NCI-H1694 (cell line): ENCODE measurements around the gene TAP1.

Source experiments
- DNase-seq: peaks from one replicate; lab custom pipeline; 2025; lab: John Stamatoyannopoulos, UW

Gene TAP1

GRCh38 chr6:32862725-32863124, 9.2 kb upstream of the TAP1 start:
- DNase-seq: no peak

DNA sequence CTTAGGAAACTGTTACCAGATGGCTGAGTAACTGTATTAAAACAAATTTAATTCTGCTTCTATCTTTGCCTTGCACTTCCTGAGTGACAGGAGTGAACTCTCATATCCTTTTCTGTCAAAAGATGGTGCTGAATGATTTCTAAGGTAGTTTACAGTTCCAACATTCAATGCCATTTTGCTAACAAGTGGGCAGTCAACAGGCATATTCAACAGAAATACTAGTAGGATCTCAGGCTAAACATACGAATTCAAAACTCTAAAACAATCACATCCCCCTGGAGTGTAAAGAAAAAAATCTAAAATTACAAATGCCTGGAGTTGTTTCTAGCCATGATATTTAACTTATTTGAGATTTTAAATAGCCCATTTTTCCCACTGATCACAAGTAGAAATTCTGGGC, 7.2 kb upstream of the TAP1 start:
- DNase-seq: no peak

- DNase-seq: no peak
Observed at GRCh38 chr6:32858194-32858593, 4.7 kb upstream of the TAP1 start.

DNA sequence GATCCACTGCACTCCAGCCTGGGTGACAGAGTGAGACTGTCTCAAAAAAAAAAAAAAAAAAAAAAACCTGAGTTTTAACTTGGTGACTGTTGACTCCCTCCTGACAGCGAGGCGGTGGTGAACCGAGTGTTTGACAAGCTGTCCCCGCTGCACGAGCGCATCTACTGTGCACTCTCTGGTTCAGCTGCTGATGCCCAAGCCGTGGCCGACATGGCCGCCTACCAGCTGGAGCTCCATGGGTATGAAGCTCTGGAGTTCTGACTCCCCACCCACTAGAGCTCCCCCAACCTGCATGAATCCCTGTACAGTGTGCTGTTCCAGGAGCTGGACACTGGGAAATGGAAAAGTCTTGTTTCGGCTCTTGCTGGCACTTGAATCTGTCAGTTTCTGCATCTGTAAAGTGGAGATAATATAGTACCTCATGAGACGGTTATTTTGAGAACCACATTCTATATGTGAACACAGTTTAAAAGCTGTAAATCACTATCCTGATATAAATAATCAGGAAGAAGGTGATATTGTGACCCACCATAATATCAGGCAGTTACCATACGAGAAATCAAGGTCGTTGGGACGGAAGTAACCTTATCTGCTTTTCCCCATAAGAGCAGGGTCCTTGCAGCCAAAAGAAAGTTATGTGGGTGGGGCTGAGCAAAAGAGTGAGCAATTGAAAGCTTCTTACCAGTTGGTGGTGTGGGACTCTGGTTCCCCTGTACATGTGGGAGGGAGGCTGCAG, 3.8 kb upstream of the TAP1 start:
- no peak for DNase-seq

DNA sequence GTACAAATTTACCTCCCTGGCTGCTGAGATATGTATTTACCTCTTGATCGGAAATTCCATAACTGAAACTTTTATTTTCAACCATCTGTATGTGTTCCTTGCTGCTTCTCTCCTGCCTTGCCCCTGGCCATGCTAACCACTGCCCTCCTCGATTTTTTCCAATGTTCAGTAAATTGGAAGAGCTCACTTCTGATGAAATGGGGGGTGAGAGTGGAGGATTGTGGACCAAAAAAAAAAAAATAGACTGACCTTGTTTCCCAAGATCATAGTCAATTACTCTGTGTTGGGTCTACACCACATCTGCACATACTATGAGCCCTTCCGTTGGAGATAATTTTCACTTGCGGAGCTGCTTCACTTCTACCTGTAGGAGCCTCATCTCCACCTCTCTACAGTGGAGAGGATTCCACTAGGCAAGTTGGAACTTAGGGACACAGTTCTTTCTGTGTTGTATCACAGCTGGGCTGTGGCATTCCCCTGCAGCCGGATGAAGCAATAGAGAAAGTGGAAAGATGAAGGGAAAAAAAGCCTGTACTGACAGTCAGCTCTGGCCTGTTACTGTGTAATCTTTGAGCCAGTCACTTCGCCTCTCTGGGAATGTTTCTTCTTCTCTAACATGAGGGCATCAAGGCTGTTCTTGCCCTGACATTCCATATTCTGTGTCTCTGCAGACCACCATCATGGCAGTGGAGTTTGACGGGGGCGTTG, 2.1 kb upstream of the TAP1 start:
- no peak for DNase-seq

DNA sequence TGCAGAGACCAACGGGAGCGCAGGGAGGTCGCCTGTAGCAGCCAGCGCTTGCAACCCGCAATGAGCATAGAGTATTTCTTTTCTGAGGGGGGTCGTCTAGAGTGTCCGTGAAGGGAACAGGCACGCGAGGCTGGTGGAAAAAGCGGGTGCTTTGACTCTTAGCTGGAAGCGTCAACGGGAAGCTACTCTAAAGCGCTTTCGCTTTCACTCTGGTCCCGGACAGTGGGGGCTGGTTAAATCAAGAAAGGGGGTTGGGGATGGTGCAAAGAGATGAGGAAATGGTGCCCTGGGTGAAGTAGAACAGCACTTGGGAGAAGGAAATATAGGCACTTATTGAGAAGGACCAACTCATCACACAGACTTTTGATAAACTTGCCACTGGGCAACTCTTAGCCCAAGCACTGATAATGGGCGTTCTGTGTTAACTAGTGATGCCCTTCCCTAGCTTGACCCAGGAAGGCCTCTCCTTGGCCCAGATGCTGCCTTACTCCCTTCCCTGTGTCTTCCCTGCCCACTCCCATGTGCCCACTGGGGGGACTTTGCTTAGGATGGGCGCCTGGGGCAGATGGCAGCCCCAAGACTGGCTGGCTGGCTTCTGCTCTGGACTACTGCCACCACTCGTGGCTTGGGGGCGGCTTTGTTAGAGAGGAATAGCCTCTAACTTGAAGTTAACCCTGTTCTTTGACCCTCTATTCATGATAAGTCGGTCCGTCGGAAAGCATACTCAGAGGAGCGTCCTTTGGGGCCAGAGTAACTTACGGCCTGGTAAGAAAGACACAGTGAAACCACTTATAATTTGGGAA, 1.1 kb upstream of the TAP1 start:
- DNase-seq: no peak

DNA sequence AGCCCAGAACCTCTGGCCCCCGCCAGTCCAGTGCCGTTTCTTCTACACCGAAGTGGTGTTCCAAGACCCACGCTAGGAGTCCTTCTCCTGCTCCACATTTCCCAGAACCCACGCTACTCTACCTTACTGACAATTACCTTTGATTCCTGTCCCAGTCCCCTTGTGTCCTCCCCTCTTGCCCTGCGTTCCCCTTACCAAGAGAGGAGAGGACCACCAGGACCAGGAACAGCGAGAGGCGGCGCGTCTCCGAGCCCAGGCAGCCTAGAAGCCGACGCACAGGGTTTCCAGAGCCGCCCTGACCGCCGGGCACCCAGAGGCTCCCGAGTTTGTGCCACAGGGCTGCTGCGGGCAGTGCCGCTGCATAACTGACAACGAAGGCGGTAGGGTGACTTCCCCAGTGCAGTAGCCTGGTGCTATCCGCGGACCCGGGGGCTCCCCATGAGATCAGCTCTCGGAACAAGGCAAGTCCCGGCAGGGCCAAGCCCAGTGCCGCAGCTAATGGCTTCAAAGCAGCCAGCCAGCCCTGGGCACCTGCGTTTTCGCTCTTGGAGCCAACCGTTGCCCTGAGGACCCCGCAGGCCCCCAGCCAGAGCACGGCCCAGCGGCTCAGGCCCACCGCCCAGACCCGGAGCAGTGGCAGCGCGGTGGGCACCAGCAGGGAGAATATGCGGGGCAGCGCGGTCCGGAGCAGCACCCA, 512 bp downstream of the TAP1 start:
- DNase-seq: no peak

DNA sequence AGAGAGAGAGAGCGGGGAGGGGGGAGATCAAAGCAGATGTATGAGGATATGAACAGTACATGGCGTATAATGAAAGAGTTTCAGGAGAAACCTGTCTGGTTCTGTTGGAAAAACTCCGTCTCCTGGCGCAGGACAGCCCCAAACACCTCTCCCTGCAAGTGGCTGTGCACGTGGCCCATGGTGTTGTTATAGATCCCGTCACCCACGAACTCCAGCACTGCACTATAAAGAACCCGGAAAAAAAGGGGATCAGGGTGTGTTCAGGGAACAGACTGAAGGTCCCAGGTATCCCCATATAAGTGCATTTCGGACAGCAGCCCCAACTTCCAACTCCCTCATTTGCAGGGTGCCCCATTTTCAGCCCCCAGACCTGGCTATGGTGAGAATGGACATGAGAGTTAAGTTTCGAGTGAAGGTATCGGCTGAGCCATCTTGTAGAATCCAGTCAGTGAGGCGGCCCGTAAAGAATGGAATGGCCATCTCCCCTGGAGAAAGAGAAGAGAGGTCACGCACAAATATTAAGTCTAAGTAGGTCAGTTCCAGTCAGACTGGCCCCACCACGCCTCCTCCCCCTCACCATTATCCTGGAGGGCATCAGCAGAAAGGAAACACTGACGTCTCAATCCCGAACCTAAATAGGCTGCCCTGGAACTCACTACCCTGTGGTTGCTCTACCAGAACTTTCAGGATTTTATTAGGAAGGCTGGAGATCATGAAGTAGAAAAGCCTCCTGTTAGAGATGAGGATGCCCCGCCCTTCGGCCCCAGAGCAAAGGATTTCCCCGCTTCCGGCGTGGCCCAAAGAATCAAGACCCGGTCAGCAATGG, 1.3 kb downstream of the TAP1 start:
- DNase-seq: no peak

DNA sequence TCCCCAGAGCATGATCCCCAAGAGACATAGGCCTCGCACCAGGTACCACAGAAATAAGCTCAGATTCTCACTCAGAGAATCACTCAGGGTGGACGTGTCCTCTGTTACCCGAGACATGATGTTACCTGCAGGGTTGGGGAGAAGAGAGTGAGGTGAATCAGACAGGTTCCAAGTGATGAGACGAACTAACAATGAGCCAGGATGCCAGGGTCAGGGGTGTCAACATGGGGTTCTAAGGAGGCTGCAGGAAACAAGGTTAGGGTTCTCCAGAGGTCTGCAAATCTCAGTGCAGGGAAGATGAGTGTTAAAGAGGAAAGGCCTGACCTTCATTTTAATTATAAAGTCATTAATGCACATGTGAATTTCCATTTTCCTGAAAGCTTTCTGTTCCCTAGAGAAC, 2.5 kb downstream of the TAP1 start:
- DNase-seq: no peak

GRCh38 chr6:32849126-32849525, 4.4 kb downstream of the TAP1 start:
- no peak for DNase-seq

DNA sequence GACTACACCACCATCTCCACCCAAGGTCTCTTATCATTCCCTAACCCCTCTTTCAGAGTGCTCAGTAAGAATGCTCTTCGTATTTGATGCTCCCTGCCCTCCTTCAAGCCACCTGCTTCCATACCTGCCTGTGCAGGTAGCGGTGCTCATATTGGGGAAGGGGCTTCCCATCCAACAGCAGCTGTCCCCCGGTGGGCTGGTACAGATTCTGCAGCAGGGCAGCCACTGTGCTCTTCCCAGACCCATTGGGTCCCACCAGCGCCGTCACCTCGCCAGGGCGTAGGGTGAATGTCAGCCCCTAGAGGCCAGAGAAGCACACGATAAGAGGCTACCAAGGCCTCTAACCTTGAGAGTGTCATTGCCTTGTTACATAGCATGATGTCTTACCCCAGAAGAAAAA, 5.7 kb downstream of the TAP1 start:
- no peak for DNase-seq

DNA sequence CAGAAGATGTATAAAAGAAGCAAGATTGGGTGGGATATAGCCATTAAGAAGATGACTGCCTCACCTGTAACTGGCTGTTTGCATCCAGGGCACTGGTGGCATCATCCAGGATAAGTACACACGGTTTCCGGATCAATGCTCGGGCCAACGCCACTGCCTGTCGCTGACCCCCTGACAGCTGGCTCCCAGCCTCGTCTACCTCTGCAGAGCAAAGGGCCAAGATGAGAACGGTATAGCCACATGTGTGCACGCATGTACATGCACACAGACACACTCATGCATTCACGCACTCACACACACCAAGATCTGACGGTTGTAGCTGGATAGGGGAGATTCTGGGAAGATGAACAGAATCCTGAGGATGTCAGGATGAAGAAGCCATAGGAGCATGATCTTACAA, 6.5 kb downstream of the TAP1 start:
- DNase-seq: no peak

DNA sequence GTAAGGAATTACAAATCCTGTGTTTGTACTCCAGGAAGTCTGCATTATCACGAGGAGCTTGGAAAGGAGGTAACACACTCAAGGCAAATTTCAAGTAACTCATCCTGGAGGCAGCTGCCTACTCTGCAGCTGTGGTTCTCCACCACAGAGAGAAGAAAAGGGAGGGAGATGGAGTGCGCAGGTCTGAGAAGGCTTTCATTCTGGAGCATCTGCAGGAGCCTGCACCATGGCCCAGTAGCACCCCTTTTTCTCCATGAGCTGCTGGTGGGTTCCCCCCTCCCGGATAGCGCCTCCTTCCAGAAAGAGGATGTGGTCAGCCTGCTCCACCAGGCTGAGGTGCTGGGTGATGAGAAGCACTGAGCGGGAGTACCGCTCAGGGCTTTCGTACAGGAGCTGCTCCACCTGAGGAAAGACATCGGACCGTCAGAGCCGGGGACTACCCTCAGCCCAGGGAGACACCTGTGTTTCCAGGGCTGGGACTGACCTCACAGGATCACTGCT, 8.1 kb downstream of the TAP1 start:
- no peak for DNase-seq

DNA sequence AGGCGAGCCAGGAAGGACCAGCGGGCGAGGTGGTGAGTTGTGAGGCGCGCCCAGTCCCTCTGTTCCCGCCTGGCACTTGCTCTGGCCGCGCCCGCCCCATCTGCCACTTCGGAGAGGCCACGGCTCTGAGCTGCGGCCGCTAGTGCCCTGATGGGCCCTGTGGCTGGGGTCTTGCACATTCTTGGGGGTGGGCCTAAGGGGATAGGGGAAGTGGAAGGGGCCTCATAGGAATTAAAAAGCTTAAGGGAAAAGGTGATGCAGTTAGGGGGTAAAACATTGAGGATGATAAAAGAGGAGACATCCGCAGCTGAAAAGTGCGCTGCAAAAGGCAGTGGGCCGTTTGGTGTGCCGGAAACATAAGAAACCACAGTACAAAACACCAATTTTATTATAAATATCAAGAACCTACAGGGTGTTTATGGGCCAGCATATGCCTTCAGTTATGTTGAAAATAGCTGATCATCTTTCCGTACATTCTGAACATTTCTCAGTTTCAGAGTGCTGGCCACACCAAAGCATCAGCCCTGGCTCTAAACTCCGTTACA, 8.6 kb downstream of the TAP1 start:
- DNase-seq: no peak

GRCh38 chr6:32843979-32844838, 9.3 kb downstream of the TAP1 start, which contains the start of gene PSMB8:
PSMB8 (minus strand) TSS chr6:32844047; CDS start chr6:32843996, 51 bp downstream.
- DNase-seq: peak; percentile 88

DNA sequence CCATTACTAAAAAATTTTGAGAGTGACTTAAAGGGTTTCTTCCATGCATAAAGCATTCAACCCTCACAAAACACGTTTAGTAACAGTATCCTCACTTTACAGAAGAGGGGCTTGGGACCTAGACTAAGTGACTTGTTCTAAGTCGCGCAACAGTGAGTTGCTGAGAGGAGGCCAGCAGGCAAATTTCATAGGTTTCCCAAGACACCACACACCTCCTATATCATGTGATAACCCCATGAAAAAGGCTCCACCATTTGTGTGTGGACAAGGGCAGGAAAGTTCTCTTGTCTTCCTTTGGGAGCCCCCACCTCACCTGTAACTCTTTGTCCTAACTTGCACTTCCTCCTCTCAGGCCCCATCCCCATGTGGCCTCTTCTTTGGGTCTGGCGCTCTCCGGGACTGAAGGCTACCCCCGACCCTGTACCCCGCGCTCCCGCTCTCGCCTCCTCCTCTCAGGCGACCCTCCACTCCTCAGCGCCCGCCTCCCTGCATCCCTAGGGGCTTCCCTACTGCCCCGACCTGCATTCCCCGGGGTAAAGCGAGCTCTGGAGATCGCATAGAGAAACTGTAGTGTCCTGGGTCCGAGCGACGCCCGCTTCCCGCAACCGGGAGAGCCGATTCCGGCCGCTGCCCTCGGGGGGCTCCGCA, 10.0 kb downstream of the TAP1 start:
- DNase-seq: no peak

GRCh38 chr6:32842690-32843089, 10.8 kb downstream of the TAP1 start:
- no peak for DNase-seq

DNA sequence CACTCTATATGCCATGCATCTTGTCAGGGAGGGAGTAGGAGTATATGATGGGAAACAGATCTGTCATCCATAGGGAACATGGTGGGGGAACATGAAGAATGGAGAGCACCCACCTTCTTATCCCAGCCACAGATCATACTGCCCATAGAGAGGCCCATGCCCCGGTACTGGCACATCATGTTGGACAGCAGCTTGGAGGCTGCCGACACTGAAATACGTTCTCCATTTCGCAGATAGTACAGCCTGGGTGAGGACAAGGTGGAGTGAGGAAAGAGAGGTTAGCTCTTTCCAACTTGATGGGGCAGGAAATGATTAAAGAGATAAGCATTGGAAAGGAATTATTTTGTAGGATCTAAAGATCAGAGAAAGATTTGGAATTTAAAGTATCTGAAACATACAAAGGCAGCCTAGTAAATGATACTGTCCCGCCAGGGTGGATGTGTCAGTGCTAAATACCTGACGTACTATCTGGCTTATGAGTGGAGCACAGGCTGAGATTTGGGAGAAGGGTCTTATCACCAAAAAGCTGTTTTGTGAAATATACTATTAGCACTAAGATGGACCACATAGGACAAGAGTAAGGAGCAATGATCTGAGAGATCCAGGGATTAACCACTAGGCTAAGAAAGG, 11.4 kb downstream of the TAP1 start:
- no peak for DNase-seq
